IMR-90 (cell line): ENCODE measurements around the gene DIP2B. TPM values are rescaled to one million over a fixed set of nuclear protein-coding genes. Genes with fewer than 3 reads are reported as not detected.

Experiments used
- ATAC-seq: fragments of 200-7000 bp; cut with Tn5 transposase; 2 replicates; pipeline ENCODE4 v1.9.1; 2020; ENCODE audit warnings: low read depth, mild to moderate bottlenecking, moderate library complexity
- BruUV-seq: library from RNA; stranded (reverse); fragments of 400-500 nt; replicated peaks from 2 replicates; lab custom pipeline; 2021; lab: Mats Ljungman, UMichigan
- CTCF ChIA-PET: fragments of 300-600 bp; formaldehyde crosslinking; extraction: SDS; loops from one replicate; lab custom pipeline; 2021; ENCODE audit warnings: antibody characterized with exemption; lab: Yijun Ruan, JAX
- POLR2A ChIA-PET: fragments of 300-600 bp; sonication (Branson Sonifier 250); formaldehyde crosslinking; loops from one replicate; lab custom pipeline; 2022; ENCODE audit warnings: antibody characterized with exemption; ENCODE audit not compliant: unreplicated experiment; lab: Charles Lee
- DNase-seq: peaks from one replicate; pipeline ENCODE4 v3.0.0; 2013
- H2AFZ ChIP-seq: replicated peaks from 2 replicates; pipeline ENCODE3; 2013; ENCODE audit warnings: low read length, mild to moderate bottlenecking; ENCODE audit not compliant: poor library complexity
- H2AK5ac ChIP-seq: 2 replicates; pipeline ENCODE4 v1.6.1; 2013; ENCODE audit warnings: low read depth, low read length, inconsistent platforms
- H2AK9ac ChIP-seq: replicated peaks from 2 replicates; pipeline ENCODE3; 2013; ENCODE audit warnings: mild to moderate bottlenecking, low read depth, low read length, moderate library complexity; ENCODE audit not compliant: poor library complexity
- H2BK120ac ChIP-seq: 2 replicates; pipeline ENCODE4 v1.6.1; 2013; ENCODE audit warnings: low read depth, low read length, inconsistent platforms
- H2BK15ac ChIP-seq: 3 replicates; pipeline ENCODE4 v1.6.1; 2013; ENCODE audit warnings: low read depth, low read length, inconsistent platforms
- H2BK20ac ChIP-seq: 2 replicates; pipeline ENCODE4 v1.6.1; 2013; ENCODE audit warnings: low read depth, mild to moderate bottlenecking, inconsistent platforms, low read length, moderate library complexity
- H2BK5ac ChIP-seq: 2 replicates; pipeline ENCODE4 v1.6.1; 2013; ENCODE audit warnings: mild to moderate bottlenecking, low read depth, low read length, inconsistent platforms; ENCODE audit not compliant: poor library complexity, severe bottlenecking
- H3K14ac ChIP-seq: replicated peaks from 2 replicates; pipeline ENCODE4 v1.6.1; 2013; ENCODE audit warnings: low read depth, low read length, inconsistent platforms
- H3K18ac ChIP-seq: 2 replicates; pipeline ENCODE4 v1.6.1; 2013; ENCODE audit warnings: low read depth, low read length, control low read depth
- H3K23ac ChIP-seq: 2 replicates; pipeline ENCODE4 v1.6.1; 2013; ENCODE audit warnings: low read depth, low read length, inconsistent platforms
- H3K27ac ChIP-seq: 2 replicates; pipeline ENCODE4 v1.5.1; 2013; ENCODE audit warnings: mild to moderate bottlenecking, control low read depth, low read length; ENCODE audit not compliant: insufficient read depth
- H3K27me3 ChIP-seq: 2 replicates; pipeline ENCODE4 v1.6.1; 2013; ENCODE audit warnings: low read length; ENCODE audit not compliant: control insufficient read depth, insufficient read depth
- H3K36me3 ChIP-seq: 2 replicates; pipeline ENCODE4 v1.6.1; 2013; ENCODE audit warnings: low read length, mixed read lengths; ENCODE audit not compliant: control insufficient read depth, insufficient read depth
- H3K4ac ChIP-seq: 2 replicates; pipeline ENCODE4 v1.6.1; 2013; ENCODE audit warnings: low read depth, low read length, inconsistent platforms
- H3K4me1 ChIP-seq: 2 replicates; pipeline ENCODE4 v1.6.1; 2013; ENCODE audit warnings: low read length, mixed read lengths; ENCODE audit not compliant: control insufficient read depth, insufficient read depth
- H3K4me2 ChIP-seq: 2 replicates; pipeline ENCODE4 v1.6.1; 2013; ENCODE audit warnings: low read depth, mild to moderate bottlenecking, control low read depth, low read length, moderate library complexity
- H3K4me3 ChIP-seq: 2 replicates; pipeline ENCODE4 v1.5.1; 2013; ENCODE audit warnings: low read depth, mild to moderate bottlenecking, control low read depth, low read length, moderate library complexity; ENCODE audit not compliant: insufficient read depth
- H3K56ac ChIP-seq: 2 replicates; pipeline ENCODE4 v1.6.1; 2013; ENCODE audit warnings: low read length, inconsistent platforms; ENCODE audit not compliant: insufficient read depth; ENCODE audit errors: extremely low read depth
- H3K79me1 ChIP-seq, 2 experiments: 2 replicates each; pipeline ENCODE4 v1.6.1; 2013; ENCODE audit warnings: low read length in 2 of 2, inconsistent platforms in 1 of 2, low read depth in 1 of 2
- H3K9ac ChIP-seq: 2 replicates; pipeline ENCODE4 v1.6.1; 2013; ENCODE audit warnings: low read depth, low read length, control low read depth
- H3K9me1 ChIP-seq: 2 replicates; pipeline ENCODE4 v1.6.1; 2013; ENCODE audit warnings: low read length, inconsistent platforms; ENCODE audit not compliant: insufficient read depth
- H3K9me3 ChIP-seq: 2 replicates; pipeline ENCODE4 v1.6.1; 2013; ENCODE audit warnings: low read length; ENCODE audit not compliant: control insufficient read depth, insufficient read depth
- H4K20me1 ChIP-seq: 2 replicates; pipeline ENCODE4 v1.6.1; 2013; ENCODE audit warnings: low read length, inconsistent platforms; ENCODE audit not compliant: insufficient read depth
- H4K5ac ChIP-seq: 2 replicates; pipeline ENCODE4 v1.6.1; 2013; ENCODE audit warnings: mild to moderate bottlenecking, low read depth, low read length, control low read depth
- H4K8ac ChIP-seq, 2 experiments: 2 replicates each; pipeline ENCODE4 v1.6.1; 2013; ENCODE audit warnings: low read depth in 2 of 2, low read length in 2 of 2, control low read depth in 1 of 2, inconsistent platforms in 1 of 2
- H4K91ac ChIP-seq: 2 replicates; pipeline ENCODE4 v1.6.1; 2013; ENCODE audit warnings: low read depth, low read length, inconsistent platforms; ENCODE audit not compliant: insufficient read depth
- BHLHE40 ChIP-seq: fragments of 150-350 bp; IDR thresholded peaks from 2 replicates; pipeline ENCODE4 v1.6.1; 2016; ENCODE audit warnings: mild to moderate bottlenecking, low read depth, low read length
- CEBPB ChIP-seq: IDR thresholded peaks from 2 replicates; pipeline ENCODE4 v1.6.1; 2012; ENCODE audit warnings: low read depth, low read length, improper control_type of control experiment
- CHD1 ChIP-seq: IDR thresholded peaks from 2 replicates; pipeline ENCODE4 v1.6.1; 2012; ENCODE audit warnings: low read depth, low read length, improper control_type of control experiment
- FOS ChIP-seq: fragments of 150-350 bp; IDR thresholded peaks from 2 replicates; pipeline ENCODE4 v1.6.1; 2016; ENCODE audit warnings: low read depth, low read length
- MAFK ChIP-seq: IDR thresholded peaks from 2 replicates; pipeline ENCODE4 v1.6.1; 2012; ENCODE audit warnings: low read depth, low read length, improper control_type of control experiment
- MAZ ChIP-seq: IDR thresholded peaks from 2 replicates; pipeline ENCODE4 v1.6.1; 2012; ENCODE audit warnings: low read depth, mild to moderate bottlenecking, low read length, improper control_type of control experiment, moderate library complexity, borderline replicate concordance
- MXI1 ChIP-seq: IDR thresholded peaks from 2 replicates; pipeline ENCODE4 v1.6.1; 2012; ENCODE audit warnings: low read depth, mild to moderate bottlenecking, low read length, moderate library complexity, borderline replicate concordance
- NFE2L2 ChIP-seq: fragments of 150-350 bp; IDR thresholded peaks from 2 replicates; pipeline ENCODE4 v1.6.1; 2016; ENCODE audit warnings: low read depth, mild to moderate bottlenecking, low read length
- POLR2A ChIP-seq: IDR thresholded peaks from 2 replicates; pipeline ENCODE4 v1.6.1; 2012; ENCODE audit warnings: mild to moderate bottlenecking, low read depth, low read length
- RCOR1 ChIP-seq: IDR thresholded peaks from 2 replicates; pipeline ENCODE4 v1.6.1; 2012; ENCODE audit warnings: mild to moderate bottlenecking, low read length, improper control_type of control experiment; ENCODE audit not compliant: insufficient replicate concordance
- RFX5 ChIP-seq: IDR thresholded peaks from 2 replicates; pipeline ENCODE4 v1.8.0; 2012; ENCODE audit warnings: low read depth, mild to moderate bottlenecking, low read length, moderate library complexity
- WGBS, 2 experiments: methylation state at CpG; one replicate each; pipeline versions ENCODE4 v1.1.5 to v1.1.7; 2013; ENCODE audit warnings: missing lambda C conversion rate in 2 of 2; ENCODE audit not compliant: insufficient read length in 1 of 2; ENCODE audit errors: extremely low coverage in 2 of 2; 5-methylcytosine and 5-hydroxymethylcytosine counted together
- dilution Hi-C: fragments of 300-500 bp; cut with HindIII; formaldehyde crosslinking; loops from one replicate; pipeline ENCODE4 v1.14.3; 2018; ENCODE audit warnings: low sequenced_read_pairs; ENCODE audit not compliant: unreplicated experiment
- in situ Hi-C: fragments of 300-500 bp; cut with MboI; formaldehyde crosslinking; loops from 3 replicates; pipeline ENCODE4 v1.14.3; 2019; ENCODE audit warnings: low sequenced_read_pairs, inconsistent platforms, mixed read lengths
- intact Hi-C: fragments of 100-400 bp; cut with micrococcal nuclease; formaldehyde crosslinking; loops from 2 replicates; pipeline ENCODE4 v1.10.0; 2022
- polyA plus RNA-seq, 3 experiments: library from polyadenylated mRNA; depleted of rRNA; stranded (reverse); fragments of >200 nt; gene quantifications; 2 replicates each; pipeline ENCODE4 v1.2.3, GENCODE V29; 2012; ENCODE audit warnings: low replicate concordance in 1 of 3
- total RNA-seq: library from RNA; depleted of rRNA; stranded (reverse); fragments of >200 nt; gene quantifications from 2 replicates; pipeline ENCODE4 v1.2.3, GENCODE V29; 2012
- TF ChIP-seq, protein P1 (sequence below): conservative IDR thresholded peaks from 2 replicates; pipeline ENCODE4 v1.5.1; 2012; ENCODE audit warnings: mild to moderate bottlenecking, low read depth, low read length, improper control_type of control experiment
- TF ChIP-seq, protein P2 (sequence below): fragments of 150-350 bp; IDR thresholded peaks from 2 replicates; pipeline ENCODE4 v1.6.1; 2016; ENCODE audit warnings: low read depth, mild to moderate bottlenecking, low read length, moderate library complexity, borderline replicate concordance

The DIP2B gene
- total and polyA plus RNA-seq, 2 of the 4 experiments (the other 2 are of a cell fraction): 7.7 to 12.9 TPM

- POLR2A ChIA-PET: no interaction called here
- Histone ChIP-seq H3K27ac (no peak overlapping the region), H3K4me1 (no peaks in the 10 kb centered on the region), H2AK9ac (no peak overlapping the region), H4K20me1 (no peaks in the 10 kb centered on the region), H3K27me3 (no peaks in the 10 kb centered on the region), H2BK5ac (no peak overlapping the region), H3K18ac (no peak overlapping the region), H2AFZ (no peak overlapping the region), H3K79me1 (no peaks in the 10 kb centered on the region), H3K14ac (no peak overlapping the region), H3K36me3 (peaks cover 29% of the 10 kb centered on the region), H4K5ac (no peak overlapping the region), H2BK20ac (no peak overlapping the region), H3K9me3 (no peaks in the 10 kb centered on the region), H3K4me2 (no peak overlapping the region), H3K23ac (no peak overlapping the region), H4K91ac (no peak overlapping the region), H3K9ac (no peak overlapping the region), H2BK120ac (no peak overlapping the region), H2AK5ac (no peak overlapping the region), H4K8ac (no peak overlapping the region), H3K4me3 (no peak overlapping the region), H2BK15ac (no peak overlapping the region), H3K9me1 (peaks cover 3% of the 10 kb centered on the region), H3K4ac (no peak overlapping the region), H3K56ac (no peak overlapping the region)
- dilution Hi-C loops: no loop called here
- TF ChIP-seq CEBPB: no peak
- TF ChIP-seq, protein P1, sequence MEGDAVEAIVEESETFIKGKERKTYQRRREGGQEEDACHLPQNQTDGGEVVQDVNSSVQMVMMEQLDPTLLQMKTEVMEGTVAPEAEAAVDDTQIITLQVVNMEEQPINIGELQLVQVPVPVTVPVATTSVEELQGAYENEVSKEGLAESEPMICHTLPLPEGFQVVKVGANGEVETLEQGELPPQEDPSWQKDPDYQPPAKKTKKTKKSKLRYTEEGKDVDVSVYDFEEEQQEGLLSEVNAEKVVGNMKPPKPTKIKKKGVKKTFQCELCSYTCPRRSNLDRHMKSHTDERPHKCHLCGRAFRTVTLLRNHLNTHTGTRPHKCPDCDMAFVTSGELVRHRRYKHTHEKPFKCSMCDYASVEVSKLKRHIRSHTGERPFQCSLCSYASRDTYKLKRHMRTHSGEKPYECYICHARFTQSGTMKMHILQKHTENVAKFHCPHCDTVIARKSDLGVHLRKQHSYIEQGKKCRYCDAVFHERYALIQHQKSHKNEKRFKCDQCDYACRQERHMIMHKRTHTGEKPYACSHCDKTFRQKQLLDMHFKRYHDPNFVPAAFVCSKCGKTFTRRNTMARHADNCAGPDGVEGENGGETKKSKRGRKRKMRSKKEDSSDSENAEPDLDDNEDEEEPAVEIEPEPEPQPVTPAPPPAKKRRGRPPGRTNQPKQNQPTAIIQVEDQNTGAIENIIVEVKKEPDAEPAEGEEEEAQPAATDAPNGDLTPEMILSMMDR: no peak
- TF ChIP-seq NFE2L2: no peak
- TF ChIP-seq MXI1: no peak
- TF ChIP-seq BHLHE40: no peak
- no peak for TF ChIP-seq MAFK
- no peak for TF ChIP-seq POLR2A
- TF ChIP-seq MAZ: no peak
- no peak for TF ChIP-seq FOS
- TF ChIP-seq RFX5: no peak
- TF ChIP-seq, protein P2, sequence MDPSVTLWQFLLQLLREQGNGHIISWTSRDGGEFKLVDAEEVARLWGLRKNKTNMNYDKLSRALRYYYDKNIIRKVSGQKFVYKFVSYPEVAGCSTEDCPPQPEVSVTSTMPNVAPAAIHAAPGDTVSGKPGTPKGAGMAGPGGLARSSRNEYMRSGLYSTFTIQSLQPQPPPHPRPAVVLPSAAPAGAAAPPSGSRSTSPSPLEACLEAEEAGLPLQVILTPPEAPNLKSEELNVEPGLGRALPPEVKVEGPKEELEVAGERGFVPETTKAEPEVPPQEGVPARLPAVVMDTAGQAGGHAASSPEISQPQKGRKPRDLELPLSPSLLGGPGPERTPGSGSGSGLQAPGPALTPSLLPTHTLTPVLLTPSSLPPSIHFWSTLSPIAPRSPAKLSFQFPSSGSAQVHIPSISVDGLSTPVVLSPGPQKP: no peak
- no peak for TF ChIP-seq RCOR1
- TF ChIP-seq CHD1: no peak
- no CpG with 5 or more reads among the region's 2 CpGs for WGBS, 2 experiments
- no TSS peak for BruUV-seq
- DNase-seq (no peak), ATAC-seq (no peak)
- in situ Hi-C loops: no loop called here
- intact Hi-C loops: no loop called here
- CTCF ChIA-PET: no interaction called here
These were observed 214.0 kb downstream of the DIP2B start for GRCh38 chr12:50718760-50719159.
